Smooth muscle cell (in vitro differentiated cells): ENCODE data around the gene CIAO3. TPM values are rescaled to one million over a fixed set of nuclear protein-coding genes. Genes with fewer than 3 reads are reported as not detected.
A peak's percentile ranks its signal among the peaks of the same experiment; 100 is the strongest.

Experiments
- DNase-seq: peaks from one replicate; lab custom pipeline; 2025; ENCODE audit not compliant: unreplicated experiment; lab: John Stamatoyannopoulos, UW
- H2AFZ ChIP-seq: fragments of 200-600 bp; sonication (generic); 2 replicates; pipeline ENCODE4 v1.6.0; 2016; ENCODE audit warnings: antibody characterized with exemption, low read depth, mild to moderate bottlenecking
- H3F3A ChIP-seq: fragments of 200-600 bp; sonication (generic); 2 replicates; pipeline ENCODE4 v1.6.0; 2017; ENCODE audit warnings: antibody characterized with exemption, low read depth
- H3K27ac ChIP-seq: fragments of 200-600 bp; sonication (generic); 2 replicates; pipeline ENCODE4 v1.5.1; 2016; ENCODE audit warnings: low read depth, mild to moderate bottlenecking
- H3K27me3 ChIP-seq: fragments of 200-600 bp; sonication (generic); 2 replicates; pipeline ENCODE4 v1.6.1; 2016; ENCODE audit warnings: low read depth, mild to moderate bottlenecking
- H3K36me3 ChIP-seq: fragments of 200-600 bp; sonication (generic); 2 replicates; pipeline ENCODE4 v1.5.1; 2016; ENCODE audit warnings: low read depth
- H3K4me1 ChIP-seq: fragments of 200-600 bp; sonication (generic); 2 replicates; pipeline ENCODE4 v1.5.1; 2016; ENCODE audit warnings: low read depth
- H3K4me2 ChIP-seq: fragments of 200-600 bp; sonication (generic); 2 replicates; pipeline ENCODE4 v1.6.0; 2016; ENCODE audit warnings: mild to moderate bottlenecking
- H3K4me3 ChIP-seq: fragments of 200-600 bp; sonication (generic); 2 replicates; pipeline ENCODE4 v1.5.1; 2016; ENCODE audit warnings: mild to moderate bottlenecking
- H3K79me2 ChIP-seq: fragments of 200-600 bp; sonication (generic); 2 replicates; pipeline ENCODE4 v1.6.0; 2016; ENCODE audit warnings: low read depth, mild to moderate bottlenecking
- H3K9ac ChIP-seq: fragments of 200-600 bp; sonication (generic); 2 replicates; pipeline ENCODE4 v1.6.0; 2016; ENCODE audit warnings: low read depth
- H3K9me3 ChIP-seq: fragments of 200-600 bp; sonication (generic); replicated peaks from 2 replicates; pipeline ENCODE4 v1.5.1; 2016; ENCODE audit warnings: low read depth
- H4K20me1 ChIP-seq: fragments of 200-600 bp; sonication (generic); 2 replicates; pipeline ENCODE4 v1.6.0; 2016; ENCODE audit warnings: low read depth
- CTCF ChIP-seq: fragments of 200-600 bp; sonication (generic); IDR thresholded peaks from 2 replicates; pipeline ENCODE4 v1.5.1; 2017; ENCODE audit warnings: borderline replicate concordance, mild to moderate bottlenecking, antibody characterized with exemption; ENCODE audit not compliant: insufficient read depth, poor library complexity, severe bottlenecking
- WGBS: methylation state at CpG from one replicate; pipeline ENCODE4 v1.1.7; 2016; ENCODE audit warnings: low lambda C conversion rate; 5-methylcytosine and 5-hydroxymethylcytosine counted together
- polyA plus RNA-seq: library from polyadenylated mRNA; unstranded; fragments of >200 nt; fragmentation: Nextera tagmentation; extraction: Ambion mirVana; gene quantifications from 2 replicates; pipeline ENCODE4 v1.2.1, GENCODE V29; 2016
- total RNA-seq: library from RNA; depleted of rRNA; stranded (reverse); fragments of >200 nt; gene quantifications from 2 replicates; pipeline ENCODE4 v1.2.3, GENCODE V29; 2014

CIAO3 gene
- total and polyA plus RNA-seq, 2 experiments from 2014 or later = 19.7 to 39.6 TPM

GRCh38 chr16:686459-687260 lies 54.1 kb downstream of the CIAO3 start:
- peaks cover 6% of the 10 kb centered on the region for H3K27me3 ChIP-seq
- H3K4me1 ChIP-seq = peaks cover 15% of the 10 kb centered on the region
- no peak overlapping the region for H3K4me3 ChIP-seq
- no peak overlapping the region for H2AFZ ChIP-seq
- H3K9ac ChIP-seq = no peak overlapping the region
- TF ChIP-seq CTCF = no peak
- no peak for DNase-seq
- H3K4me2 ChIP-seq = no peak overlapping the region
- no peaks in the 10 kb centered on the region for H3F3A ChIP-seq
- H4K20me1 ChIP-seq = peaks cover 20% of the 10 kb centered on the region
- no peak overlapping the region for H3K27ac ChIP-seq
- peaks cover 31% of the 10 kb centered on the region for H3K79me2 ChIP-seq
- H3K9me3 ChIP-seq = no peaks in the 10 kb centered on the region
- no peaks in the 10 kb centered on the region for H3K36me3 ChIP-seq
- WGBS = 98% methylated on average over 51 of the region's 51 CpGs

DNA sequence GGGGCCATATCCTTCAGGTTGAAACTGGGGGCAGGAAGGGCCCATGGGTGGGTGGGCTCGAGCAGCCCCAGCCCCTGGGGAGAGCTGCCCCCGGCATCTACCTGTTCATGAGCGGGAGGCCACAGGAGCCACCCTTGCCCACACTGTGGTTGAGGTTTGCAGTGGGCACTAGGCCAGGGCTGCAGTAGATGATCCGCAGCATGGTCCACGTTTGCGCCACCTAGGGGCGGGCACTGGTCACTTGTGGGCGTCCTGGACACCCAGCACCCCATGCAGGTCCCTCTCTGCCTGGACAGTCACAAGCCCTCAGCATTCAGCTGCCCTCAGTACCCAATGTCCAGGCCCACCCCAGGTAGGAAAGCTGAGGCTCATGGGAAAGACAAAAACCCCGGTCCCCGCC lies 54.8 kb downstream of the CIAO3 start:
- 80% methylated on average over 9 of the region's 10 CpGs for WGBS
- no peak for DNase-seq
- no peak overlapping the region for H3K9ac ChIP-seq

DNA sequence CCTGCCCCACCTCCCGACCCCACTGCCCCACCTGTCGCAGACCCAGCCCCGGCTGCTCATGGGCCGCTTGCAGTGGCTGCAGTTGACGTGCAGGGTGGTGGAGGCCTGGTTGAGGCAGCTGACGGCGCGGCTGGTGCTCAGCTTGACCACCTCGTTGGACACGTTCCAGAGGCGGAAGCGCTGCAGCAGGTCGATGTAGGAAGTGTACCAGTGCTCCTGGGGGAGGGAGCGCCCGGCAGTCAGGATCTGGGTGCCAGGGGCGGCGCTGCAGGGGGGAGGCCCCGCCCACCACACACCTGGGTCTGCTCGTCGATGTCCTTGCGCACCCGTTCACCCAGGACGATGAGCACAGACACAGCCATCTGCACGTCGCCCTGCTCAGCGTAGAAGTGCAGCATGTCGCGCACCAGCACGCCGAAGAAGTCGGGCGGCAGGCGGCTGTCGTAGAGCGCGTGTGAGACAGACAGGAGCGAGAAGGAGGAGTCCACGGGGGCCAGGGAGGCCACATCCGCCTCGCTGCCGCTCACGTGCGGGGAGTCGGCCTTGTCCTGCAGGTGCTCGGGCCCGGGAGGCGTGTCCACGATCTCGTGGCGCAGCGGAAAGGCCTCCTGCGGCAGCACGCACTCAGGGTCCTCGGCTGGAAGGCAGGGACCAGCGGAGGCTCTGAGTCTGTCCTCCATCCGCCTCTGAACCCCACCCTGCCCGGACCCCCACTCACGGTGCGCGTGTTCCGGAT lies 55.7 kb downstream of the CIAO3 start:
- Histone ChIP-seq H3K4me1 (peaks cover 24% of the 10 kb centered on the region), H3K4me2 (peak overlapping the region; percentile 95), H3K9ac (no peak overlapping the region), H2AFZ (no peak overlapping the region), H3K9me3 (no peaks in the 10 kb centered on the region), H3K27ac (peak overlapping the region; percentile 84), H3K4me3 (peak overlapping the region; percentile 60), H3K36me3 (no peaks in the 10 kb centered on the region), H3K79me2 (peaks cover 43% of the 10 kb centered on the region), H3F3A (no peaks in the 10 kb centered on the region), H3K27me3 (no peaks in the 10 kb centered on the region), H4K20me1 (peaks cover 33% of the 10 kb centered on the region)
- DNase-seq = no peak
- whole genome bisulfite sequencing = 97% methylated on average over 45 of the region's 61 CpGs
- no peak for TF ChIP-seq CTCF

More for the DNA sequence above, 54.8 kb downstream of the CIAO3 start:
- no peak overlapping the region for H2AFZ ChIP-seq
- peaks cover 27% of the 10 kb centered on the region for H4K20me1 ChIP-seq
- TF ChIP-seq CTCF = peak; percentile 34
- H3K79me2 ChIP-seq = peaks cover 38% of the 10 kb centered on the region
- no peaks in the 10 kb centered on the region for H3K36me3 ChIP-seq
- H3K27me3 ChIP-seq = no peaks in the 10 kb centered on the region
- no peaks in the 10 kb centered on the region for H3F3A ChIP-seq
- no peak overlapping the region for H3K27ac ChIP-seq
- H3K4me2 ChIP-seq = no peak overlapping the region
- H3K4me1 ChIP-seq = peaks cover 22% of the 10 kb centered on the region
- H3K4me3 ChIP-seq = no peak overlapping the region
- no peaks in the 10 kb centered on the region for H3K9me3 ChIP-seq
